GM12873 (cell line): Measurements from ENCODE around the gene ZMIZ1.

ENCODE experiments used
- TF ChIP-seq, protein P1 (sequence below): IDR thresholded peaks from 2 replicates; pipeline ENCODE4 v1.5.1; 2012; ENCODE audit warnings: low read depth, mild to moderate bottlenecking, moderate library complexity, low read length, control low read depth; ENCODE audit not compliant: insufficient read depth; ENCODE audit errors: missing control alignments

Gene ZMIZ1

DNA sequence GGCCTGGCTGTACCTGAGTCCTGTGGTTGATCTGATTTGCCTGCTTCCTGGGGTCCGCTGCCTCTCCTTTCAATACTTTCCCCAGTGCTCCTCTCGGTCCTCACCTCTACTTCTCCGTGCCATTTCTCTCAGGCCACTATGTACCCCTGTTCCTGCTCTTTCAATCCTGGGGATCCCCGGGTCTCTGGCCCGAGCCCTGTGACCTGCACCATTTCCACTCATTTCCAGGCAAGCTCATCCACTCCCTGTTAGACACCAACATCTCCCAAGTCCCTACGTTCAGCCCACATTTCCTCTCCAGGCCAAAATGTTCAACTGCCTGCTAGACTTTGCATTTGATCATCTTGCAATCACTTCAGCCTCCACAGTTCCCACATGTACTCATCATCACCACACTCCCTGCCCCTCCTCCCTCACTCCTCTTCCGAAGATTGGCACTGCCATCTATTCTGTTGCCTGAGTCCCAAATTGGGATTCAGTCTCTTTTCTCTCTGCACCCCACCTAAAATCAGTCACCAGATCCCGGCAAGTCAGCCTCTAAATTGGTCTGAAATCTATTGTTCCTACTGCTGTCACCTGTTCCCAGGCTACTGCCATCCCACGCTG is 34.4 kb upstream of the ZMIZ1 start:
- TF ChIP-seq, protein P1, sequence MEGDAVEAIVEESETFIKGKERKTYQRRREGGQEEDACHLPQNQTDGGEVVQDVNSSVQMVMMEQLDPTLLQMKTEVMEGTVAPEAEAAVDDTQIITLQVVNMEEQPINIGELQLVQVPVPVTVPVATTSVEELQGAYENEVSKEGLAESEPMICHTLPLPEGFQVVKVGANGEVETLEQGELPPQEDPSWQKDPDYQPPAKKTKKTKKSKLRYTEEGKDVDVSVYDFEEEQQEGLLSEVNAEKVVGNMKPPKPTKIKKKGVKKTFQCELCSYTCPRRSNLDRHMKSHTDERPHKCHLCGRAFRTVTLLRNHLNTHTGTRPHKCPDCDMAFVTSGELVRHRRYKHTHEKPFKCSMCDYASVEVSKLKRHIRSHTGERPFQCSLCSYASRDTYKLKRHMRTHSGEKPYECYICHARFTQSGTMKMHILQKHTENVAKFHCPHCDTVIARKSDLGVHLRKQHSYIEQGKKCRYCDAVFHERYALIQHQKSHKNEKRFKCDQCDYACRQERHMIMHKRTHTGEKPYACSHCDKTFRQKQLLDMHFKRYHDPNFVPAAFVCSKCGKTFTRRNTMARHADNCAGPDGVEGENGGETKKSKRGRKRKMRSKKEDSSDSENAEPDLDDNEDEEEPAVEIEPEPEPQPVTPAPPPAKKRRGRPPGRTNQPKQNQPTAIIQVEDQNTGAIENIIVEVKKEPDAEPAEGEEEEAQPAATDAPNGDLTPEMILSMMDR = no peak

DNA sequence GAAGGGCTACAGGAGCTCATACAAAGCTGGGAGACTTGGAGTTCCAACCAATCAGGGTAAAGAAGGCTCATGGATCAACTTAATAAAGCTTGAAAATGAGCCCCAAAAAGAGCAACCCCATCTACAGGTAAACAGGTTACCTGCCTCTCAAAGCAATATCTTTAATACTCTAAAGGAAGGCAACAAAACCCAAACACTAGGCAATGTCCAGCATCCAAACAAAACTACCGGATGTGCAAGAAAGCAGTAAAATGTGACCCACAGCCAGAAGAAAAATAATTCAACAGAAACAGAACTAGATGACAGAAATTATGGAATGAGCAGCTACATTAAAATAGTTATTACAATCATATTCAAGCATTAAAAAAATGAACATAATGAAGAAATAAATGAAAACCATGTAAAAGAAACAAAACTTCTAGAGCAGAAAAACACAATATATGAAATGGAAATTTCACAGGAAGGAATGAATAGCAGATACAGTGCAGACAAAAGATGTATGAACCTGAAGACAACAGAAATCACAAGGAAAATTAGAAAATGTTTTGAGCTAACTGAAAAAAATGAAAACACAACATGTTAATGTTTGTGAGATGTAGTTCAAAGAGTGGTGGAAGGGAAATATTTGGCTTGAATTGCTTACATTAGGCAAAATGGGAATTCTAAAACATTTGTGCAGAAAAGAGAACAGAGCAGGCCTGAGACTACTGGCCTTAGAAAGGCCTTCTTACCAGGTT is 30.5 kb upstream of the ZMIZ1 start:
- TF ChIP-seq, protein P1 = no peak

DNA sequence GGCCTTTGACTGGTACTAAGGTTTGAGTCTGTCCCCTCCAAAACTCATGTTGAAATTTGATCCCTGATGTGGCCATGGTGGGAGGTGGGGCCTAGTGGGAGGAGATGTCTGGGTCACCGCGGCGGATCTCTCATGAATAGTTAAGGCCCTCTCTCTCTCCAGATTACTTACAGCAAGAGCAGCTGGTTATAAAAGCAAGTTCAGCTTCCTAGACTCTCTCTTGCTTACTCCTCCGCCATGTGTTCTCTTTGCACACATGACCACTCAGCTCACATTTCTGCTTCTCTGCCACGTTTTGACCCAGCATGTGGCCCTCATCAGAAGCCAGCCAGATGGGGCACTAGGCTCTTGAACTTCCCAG is 29.9 kb upstream of the ZMIZ1 start:
- TF ChIP-seq, protein P1 = no peak

DNA sequence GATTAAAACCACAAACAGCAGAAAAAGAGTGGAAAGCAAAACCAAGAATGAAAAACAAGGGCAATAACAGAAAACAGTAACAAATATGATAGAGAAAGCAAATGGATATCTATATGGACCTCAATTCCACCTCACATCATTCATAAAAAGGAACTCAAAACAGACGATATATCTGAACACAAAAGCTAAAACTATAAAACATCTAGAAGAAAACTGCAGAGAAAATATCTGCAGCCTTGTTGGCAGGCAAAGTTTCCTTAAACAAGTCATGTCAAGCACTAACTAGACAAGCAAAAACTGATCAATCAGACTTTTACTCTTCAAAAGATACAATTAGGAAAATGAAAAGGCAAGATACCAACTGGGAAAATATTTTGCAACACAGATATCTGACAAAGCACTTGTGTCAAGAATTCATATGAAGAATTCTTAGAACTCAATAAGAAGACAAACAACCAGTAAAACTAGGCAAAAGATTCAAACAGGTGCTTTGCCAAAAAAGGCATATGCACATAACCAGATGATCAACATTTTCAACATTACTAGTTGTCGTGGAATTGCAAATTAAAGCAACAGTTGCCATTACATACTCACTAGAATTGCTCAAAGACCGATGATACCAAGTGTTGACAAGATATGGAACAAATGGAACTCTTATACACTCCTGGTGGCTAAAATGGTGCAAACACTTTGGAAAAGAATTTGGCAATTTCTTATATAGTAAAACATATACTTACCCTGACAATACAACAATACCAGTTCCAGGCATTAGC is 25.9 kb upstream of the ZMIZ1 start:
- TF ChIP-seq, protein P1 = no peak

DNA sequence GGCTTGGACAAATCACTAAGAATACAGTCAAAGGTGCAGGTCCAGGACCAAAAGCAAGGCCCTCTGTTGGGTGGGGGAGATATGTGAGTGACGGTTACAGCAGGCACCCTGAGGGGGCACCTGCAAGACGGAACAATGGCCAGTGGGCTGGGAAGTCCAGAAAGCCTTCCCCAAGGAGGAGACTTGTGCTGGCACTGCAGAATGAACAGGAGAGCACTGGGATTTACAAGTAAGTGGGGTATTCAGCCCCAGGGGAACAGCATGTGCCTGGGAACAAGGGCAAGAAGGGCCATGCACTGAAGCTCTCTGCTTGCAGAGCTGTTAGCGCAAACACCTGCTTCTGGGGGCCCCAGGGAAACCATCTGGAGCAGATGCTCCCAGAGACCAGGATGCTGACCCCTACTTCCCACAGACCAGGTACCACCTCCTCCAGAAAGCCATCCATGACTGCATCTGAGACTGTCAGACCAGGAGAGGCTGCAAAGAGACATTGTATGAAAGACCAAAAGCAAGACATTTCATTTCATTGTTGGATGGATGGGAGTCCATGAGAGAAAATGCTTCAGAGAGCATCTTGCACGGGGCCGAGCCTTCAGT is 24.6 kb upstream of the ZMIZ1 start:
- TF ChIP-seq, protein P1 = no peak

DNA sequence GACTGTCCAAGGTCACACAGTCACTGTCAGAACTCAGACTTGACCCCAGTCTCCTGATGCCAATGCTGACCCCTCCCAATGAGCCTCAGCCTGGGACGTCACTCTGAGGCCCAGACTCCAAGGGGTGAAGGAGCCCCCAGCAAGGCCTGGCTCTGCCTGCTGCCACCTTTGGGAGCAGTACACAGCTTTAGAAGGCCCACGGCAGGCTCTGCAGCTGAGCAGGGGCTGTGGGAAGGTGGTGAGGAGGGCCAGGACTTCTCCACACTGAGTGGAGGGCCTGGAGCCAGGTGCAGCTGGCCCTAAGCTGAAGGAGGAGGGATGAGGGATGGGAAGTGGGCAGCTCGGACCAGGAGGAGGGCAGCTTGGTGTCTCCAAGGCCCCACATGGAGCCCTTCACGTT is 23.9 kb upstream of the ZMIZ1 start:
- TF ChIP-seq, protein P1 = no peak
